Subcutaneous adipose tissue (tissue), 4 donors: ENCODE data around the gene NCOA5. TPM values are rescaled to one million over a fixed set of nuclear protein-coding genes. Genes with fewer than 3 reads are reported as not detected.

Source experiments
- CTCF ChIP-seq: fragments of 450-650 bp; IDR thresholded peaks from one replicate; pipeline ENCODE4 v1.5.1; 2016; ENCODE audit warnings: low read depth, mild to moderate bottlenecking, control low read depth, antibody characterized with exemption, moderate library complexity
- total RNA-seq, 4 donors: library from RNA; depleted of rRNA; stranded (reverse); fragments of >200 nt; gene quantifications; one replicate each; pipeline ENCODE4 v1.1.0, GENCODE V29; 2016

Gene NCOA5
- total RNA-seq, 4 donors from 2014 or later, result 23.3 to 26.9 (median 26.3) TPM

- TF ChIP-seq CTCF, result no peak
These were observed 21.5 kb upstream of the NCOA5 start for GRCh38 chr20:46111028-46111835.

DNA sequence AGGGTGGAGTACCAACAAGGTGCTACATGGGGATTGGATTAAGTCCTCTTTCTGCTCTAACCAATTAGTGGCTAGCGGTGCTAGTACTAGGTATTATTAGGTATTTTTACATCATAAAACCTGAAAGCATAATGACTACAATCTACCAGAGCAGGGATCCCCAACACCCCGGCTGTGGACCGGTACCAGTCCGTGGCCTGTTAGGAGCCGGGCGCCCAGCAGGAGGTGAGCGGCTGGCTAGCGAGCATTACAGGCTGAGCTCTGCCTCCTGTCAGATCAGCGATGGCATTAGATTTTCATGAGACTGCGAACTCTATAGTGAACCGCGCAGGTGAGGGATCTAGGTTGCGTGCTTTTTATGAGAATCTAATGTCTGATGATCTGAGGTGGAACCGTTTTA, 19.2 kb upstream of the NCOA5 start:
- TF ChIP-seq CTCF, result no peak

GRCh38 chr20:46108435-46108841, 18.7 kb upstream of the NCOA5 start:
- no peak for TF ChIP-seq CTCF

DNA sequence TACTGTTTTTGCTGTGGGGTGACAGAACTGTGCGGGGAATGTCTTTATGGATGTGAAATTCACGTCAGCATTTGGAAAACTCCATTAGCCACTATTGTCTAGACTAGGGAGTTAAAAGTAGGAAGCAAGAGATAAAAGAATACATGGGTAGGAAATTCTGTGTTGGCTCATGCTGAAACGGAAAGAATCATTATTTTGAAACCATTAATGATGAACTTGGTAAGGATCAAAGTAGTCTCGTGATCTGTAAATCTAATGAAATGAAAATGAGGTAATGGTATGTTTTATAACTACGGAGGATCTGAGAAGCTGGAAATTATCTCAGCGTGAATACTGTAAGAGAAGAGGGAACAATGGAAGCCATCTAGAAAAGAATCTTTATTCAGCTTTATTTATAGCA, 17.3 kb upstream of the NCOA5 start:
- no peak for TF ChIP-seq CTCF

- no peak for TF ChIP-seq CTCF
These were observed 14.5 kb upstream of the NCOA5 start for GRCh38 chr20:46104262-46104661.

- no peak for TF ChIP-seq CTCF
These were observed 13.2 kb upstream of the NCOA5 start for GRCh38 chr20:46102940-46103339.

GRCh38 chr20:46101957-46102356, 12.2 kb upstream of the NCOA5 start:
- no peak for TF ChIP-seq CTCF
